Hindlimb muscle (tissue), 1 donor: ENCODE measurements around the gene AFMID. TPM values are rescaled to one million over a fixed set of nuclear protein-coding genes. Genes with fewer than 3 reads are reported as not detected.
"Not testable (repeated sequence)": the region's sequence is repeated elsewhere in the genome, so short reads cannot be mapped to it uniquely, and the experiment has no call there.

Source experiments
- DNase-seq: peaks from one replicate; pipeline ENCODE4 v3.0.0-alpha.2; 2013
- polyA plus RNA-seq: library from polyadenylated mRNA; unstranded; fragments of 120-200 nt; gene quantifications from one replicate; pipeline ENCODE4 v1.2.1, GENCODE V29; 2013; ENCODE audit not compliant: insufficient read length

AFMID gene
- polyA plus RNA-seq, 1 donor, result 40.0 TPM

DNA sequence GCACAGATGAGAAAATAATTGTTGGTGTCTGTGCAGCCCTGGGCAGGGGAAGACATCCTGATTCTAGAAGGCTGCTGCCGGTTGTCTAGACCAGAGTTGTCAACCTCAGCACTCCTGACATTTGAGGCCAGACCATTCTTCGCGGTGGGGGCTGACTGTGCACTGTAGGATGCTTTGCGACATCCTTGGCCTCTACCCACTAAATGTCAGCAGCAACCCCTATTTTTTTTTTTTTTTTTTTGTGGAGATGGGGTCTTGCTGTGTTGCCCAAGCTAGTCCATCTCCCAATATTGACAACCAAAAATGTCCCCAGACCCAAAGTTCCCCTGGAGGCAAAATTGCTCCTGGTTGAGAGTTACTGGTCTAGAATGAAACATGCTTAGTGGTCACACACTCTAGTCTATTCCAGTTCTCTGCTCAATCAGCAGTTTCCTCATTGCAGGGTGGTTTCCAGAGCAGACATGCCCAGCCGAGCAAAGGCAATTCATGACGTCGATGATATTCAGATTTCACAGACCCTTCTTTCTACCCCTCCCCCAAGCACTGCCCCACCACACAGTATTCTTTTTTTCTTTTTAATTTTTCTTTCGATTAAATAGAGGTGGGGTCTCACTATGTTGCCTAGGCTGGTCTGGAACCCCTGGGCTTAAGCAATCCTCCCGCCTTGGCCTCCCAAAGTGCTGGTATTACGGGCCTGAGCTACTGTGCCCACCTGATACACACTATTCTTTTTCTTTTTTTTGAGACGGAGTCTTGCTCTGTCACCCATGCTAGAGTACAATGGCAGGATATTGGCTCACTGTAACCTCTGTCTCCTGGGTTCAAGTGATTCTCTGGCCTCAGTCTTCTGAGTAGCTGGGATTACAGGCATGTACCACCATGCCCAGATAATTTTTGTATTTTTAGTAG, 32.0 kb upstream of the AFMID start:
- DNase-seq, result no peak

DNA sequence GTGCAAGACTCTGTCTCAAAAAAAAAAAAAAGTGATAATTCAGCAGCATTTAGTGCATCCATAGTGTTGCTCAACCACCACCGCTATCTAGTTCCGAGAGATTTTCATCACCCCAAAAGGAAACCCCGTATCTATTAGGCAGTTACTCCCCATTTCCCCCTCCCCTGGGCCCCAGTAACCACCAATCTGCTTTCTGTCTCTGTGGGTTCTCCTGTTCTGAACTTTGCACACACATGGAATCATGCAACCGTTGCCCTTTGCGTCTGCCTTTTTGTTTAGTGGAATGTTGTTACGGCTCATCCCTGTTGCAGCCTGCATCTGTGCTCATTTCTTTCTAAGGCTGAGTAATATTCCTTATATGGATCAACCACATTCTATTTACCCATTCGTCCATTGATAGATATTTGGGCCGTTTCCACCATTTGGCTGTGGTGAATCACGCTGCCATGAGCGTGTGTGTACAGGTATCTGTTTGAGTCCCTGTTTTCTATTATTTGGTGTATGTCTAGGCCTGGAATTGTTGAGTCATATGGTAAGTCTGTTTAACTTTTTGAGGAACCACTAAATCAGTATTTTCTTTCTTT, 27.5 kb upstream of the AFMID start:
- no peak for DNase-seq

DNA sequence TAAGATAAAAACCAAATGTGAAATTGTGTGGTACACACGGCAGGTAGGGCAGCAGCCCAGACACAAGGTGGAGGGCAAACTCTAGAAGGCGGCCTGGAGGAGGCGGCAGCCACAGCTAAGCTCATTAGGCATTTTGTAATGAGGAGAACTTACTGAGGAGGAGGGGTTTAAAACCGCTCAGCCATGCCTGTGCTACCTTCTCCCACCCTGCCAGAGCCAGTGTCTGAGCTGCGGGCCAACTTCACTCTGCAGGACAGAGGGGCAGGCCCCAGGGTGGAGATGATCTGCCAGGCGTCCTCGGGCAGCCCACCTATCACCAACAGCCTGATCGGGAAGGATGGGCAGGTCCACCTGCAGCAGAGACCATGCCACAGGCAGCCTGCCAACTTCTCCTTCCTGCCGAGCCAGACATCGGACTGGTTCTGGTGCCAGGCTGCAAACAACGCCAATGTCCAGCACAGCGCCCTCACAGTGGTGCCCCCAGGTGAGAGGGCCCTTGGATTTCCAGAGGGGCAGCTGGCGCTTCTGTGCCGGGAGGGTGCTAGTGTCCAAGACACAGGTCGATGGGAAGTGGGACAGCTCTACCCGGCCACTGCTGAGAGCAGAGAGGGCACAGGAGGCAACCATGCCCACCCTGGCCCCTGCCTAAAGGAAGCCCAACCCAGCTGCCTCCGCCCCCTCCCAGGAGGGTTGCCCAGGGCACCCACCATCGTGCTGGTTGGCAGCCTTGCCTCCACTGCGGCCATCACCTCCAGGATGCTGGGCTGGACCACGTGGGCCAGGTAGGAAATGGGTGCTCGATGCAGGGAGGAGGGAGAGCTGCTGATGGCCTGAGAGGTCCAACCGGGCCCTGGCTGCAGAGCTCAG, 23.0 kb upstream of the AFMID start:
- no peak for DNase-seq

DNA sequence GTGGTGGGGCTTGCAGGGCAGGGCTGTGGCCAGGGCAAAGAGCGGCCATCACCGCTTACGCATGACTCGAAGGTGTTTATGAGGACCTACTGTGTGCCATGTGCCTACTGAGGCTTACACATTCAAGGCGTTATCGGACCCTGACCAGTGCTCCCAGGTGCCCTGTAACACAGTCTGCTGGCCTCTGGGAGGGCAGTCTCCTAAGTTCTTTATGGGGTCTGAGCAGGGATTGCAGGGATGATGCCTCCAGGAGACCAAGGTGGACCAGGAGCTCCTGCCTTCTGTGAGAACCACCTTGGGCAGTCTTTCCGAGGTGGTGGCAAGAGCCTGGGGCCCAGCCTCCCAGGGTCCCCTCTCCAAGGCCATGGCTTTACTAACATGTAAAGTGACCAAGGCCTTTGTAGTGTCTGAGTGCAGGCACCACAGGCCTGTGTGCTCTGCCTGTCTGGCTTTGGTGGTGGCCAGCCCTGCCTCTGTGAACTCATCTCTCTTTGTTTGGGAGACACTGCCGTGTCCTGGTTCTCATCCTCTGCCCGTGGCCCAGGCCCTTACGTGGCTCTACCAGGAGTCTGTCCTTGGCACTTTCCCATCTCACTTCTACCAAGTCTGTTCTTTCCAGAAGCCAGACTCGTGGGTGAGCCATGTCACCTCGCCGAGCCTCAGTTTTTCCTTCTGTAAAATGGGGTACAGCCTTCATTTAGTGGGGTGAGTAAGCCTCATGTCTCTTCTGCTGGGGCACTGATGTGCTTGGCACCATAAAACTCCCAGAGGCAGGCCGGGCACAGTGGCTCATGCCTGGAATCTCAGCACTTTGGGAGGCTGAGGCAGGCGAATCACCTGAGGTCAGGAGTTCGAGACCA, 22.2 kb upstream of the AFMID start:
- DNase-seq, result no peak

DNA sequence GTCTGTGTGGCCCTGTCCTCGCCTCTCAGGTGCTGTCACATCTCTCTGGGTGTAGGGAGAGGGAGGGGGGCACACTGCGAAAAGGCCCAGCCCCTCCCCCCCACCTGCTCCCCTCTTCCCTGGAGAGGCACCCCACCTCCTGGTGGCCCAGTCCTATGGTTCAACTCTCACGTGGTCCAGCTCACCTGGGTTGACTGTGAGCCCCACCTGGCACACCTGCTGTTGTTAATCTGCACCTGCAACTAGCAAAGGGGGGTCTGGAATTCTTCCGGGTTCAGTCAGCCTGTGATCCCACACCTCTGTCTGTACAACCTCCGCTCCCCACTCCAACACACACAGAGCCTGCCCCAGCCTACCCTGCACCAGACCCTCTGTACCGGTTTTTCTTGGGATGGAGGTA, 20.7 kb upstream of the AFMID start:
- DNase-seq, result no peak

DNA sequence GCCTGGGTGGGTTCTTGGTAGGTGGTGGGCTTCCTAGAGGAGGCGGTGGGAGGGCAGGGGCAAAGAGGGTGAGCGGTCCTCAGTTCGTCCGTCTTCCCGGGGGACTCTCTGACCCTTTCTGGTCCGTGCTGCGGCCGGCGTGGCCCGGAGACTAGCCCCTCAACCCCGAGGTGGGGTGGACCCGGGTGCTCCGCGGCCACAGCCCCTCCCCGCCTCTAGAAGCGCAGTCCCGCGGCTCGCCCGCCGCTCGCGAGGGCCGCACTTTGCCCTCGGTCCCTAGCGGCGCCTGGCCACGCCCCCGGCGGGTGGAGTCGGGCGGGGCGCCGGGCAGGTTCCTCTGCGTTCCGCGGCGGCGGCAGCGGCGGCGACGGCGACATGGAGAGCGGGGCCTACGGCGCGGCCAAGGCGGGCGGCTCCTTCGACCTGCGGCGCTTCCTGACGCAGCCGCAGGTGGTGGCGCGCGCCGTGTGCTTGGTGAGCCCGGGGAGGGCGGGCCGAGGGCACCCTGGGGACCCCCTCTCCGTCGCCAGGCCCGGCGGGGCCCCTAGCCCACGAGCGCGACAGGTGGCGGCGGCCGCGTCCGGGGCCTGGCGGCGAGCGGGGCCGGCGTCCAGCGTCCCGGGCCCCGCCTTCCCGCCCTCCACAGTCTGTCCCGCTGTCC, 18.8 kb upstream of the AFMID start, which contains the start of gene SYNGR2:
Gene SYNGR2 (plus strand): TSS at position 340 of the 661 bp plus-strand sequence. CDS start 36 bp downstream, at position 376.
- peak; percentile 65 for DNase-seq

DNA sequence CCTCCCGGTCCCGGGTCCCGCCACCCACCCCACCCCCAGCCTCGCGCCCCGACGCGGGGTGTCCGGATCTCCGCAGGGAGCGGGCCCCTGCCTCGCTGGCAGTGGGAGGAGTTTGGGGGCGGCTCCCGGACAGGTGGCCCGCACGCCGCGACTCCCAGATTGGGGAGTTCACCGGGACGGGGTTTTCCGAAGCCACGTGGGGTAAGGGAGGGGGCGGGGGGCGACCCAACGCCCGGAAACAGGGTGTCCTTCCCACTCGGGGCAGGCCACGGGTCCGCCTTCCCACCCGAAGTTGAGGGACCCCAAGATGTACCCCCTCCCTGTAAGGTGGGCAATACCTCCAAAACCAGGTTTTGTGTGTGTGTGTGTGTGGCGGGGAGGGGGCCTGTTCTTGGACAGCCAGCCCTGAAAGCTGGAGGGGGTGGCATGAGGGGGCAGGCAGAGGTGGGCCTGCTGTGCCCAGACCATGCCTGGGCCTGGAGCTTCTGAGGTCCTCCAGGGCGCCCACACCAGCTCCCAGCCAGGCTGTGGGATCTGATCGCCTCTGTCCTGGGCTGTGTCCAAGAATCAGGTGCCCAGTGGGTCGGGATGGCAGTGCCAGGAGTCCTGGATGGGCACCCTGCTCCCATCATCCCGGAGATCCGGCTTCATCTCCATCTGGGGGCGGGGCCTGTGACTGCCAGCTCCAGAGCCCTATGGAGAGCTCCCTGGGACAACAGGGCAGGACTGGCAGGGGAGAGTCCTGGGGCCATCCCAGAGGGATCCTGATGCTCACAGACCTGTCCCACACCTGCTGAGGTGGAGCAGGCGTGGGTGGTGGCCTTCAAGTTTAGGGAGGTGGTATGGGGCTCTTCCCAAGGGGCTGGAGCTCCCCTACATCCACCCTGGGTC, 18.0 kb upstream of the AFMID start:
- no peak for DNase-seq

DNA sequence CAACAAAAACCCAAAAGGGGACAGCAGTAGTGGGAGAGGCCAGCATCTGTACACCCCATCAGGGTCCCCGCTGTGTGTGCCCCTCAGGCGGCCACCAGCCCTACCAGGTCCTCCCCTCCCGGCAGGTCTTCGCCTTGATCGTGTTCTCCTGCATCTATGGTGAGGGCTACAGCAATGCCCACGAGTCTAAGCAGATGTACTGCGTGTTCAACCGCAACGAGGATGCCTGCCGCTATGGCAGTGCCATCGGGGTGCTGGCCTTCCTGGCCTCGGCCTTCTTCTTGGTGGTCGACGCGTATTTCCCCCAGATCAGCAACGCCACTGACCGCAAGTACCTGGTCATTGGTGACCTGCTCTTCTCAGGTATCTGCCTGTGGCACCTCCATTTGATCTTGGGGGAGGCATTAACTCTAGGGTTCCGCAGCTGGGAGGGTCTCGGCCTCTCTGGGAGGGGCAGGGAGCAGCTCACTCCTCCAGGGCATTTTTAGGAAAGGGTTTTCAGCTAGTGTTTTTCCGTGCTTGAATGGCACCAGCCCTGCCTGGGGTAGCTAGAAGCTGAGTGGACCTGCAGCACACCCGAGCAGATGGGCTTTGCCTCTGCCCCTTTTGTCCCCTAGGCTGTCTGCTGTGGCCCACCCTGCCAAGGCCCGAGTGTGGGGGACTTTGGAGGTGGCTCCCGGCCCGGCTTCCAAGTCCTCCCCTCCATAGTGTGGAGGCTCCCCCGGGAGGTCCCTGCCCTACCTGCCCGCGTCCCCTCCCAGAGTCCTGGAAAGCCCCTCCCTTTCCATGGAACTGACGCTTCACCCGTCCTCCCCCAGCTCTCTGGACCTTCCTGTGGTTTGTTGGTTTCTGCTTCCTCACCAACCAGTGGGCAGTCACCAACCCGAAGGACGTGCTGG, 16.2 kb upstream of the AFMID start:
- no peak for DNase-seq

DNA sequence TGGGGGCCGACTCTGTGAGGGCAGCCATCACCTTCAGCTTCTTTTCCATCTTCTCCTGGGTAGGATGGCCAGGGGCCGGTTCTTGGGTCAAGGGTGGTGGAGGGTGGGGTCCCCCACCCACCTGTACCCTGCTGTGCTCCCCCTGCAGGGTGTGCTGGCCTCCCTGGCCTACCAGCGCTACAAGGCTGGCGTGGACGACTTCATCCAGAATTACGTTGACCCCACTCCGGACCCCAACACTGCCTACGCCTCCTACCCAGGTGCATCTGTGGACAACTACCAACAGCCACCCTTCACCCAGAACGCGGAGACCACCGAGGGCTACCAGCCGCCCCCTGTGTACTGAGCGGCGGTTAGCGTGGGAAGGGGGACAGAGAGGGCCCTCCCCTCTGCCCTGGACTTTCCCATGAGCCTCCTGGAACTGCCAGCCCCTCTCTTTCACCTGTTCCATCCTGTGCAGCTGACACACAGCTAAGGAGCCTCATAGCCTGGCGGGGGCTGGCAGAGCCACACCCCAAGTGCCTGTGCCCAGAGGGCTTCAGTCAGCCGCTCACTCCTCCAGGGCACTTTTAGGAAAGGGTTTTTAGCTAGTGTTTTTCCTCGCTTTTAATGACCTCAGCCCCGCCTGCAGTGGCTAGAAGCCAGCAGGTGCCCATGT, 15.4 kb upstream of the AFMID start:
- DNase-seq, result not testable (repeated sequence)

DNA sequence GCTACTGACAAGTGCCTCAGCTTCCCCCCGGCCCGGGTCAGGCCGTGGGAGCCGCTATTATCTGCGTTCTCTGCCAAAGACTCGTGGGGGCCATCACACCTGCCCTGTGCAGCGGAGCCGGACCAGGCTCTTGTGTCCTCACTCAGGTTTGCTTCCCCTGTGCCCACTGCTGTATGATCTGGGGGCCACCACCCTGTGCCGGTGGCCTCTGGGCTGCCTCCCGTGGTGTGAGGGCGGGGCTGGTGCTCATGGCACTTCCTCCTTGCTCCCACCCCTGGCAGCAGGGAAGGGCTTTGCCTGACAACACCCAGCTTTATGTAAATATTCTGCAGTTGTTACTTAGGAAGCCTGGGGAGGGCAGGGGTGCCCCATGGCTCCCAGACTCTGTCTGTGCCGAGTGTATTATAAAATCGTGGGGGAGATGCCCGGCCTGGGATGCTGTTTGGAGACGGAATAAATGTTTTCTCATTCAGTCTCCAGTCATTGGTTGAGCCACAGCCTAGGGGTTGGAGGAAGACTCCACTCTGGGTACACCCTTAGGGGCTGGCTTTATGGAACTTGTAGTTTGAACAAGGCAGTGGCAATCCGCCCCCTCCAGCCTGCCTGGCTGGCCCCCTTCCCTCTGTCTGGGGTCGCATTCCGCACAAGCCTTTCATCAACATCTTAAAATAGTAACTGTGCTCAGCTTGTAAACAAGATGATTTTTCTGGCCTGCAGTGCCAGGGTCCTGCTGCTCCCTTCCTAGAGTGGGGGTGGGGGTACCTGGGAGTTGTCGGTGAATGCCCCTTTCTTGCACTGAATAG, 14.7 kb upstream of the AFMID start:
- no peak for DNase-seq

DNA sequence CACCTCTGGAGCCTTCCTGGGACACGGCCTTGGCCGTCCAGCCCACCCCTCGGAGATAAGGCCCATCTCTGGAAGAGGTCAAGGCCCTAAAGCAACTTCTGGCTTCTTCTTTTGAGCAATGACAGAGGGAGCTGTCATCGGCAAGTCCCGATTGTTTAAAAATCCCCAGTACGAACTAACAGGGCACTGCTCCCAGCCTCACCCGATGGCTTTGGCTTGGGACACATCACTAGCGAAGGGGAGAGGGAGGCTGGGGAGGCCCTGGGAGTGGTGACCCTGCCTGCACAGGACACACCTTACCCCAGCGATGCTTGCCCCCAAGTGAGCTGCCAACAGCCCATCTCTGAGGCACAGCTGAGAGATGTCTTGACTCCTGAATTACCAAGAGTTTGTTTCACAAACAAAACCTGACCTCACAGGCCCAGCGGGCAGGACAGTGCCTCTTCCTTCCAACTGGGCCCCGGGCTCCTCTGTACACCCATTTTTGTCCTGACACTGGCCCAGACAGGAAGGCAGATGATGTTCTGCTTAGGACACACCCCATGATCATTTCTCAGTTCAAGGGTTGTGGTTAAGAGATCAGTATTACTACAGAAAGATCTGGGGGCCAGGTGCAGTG, 14.0 kb upstream of the AFMID start:
- no peak for DNase-seq

DNA sequence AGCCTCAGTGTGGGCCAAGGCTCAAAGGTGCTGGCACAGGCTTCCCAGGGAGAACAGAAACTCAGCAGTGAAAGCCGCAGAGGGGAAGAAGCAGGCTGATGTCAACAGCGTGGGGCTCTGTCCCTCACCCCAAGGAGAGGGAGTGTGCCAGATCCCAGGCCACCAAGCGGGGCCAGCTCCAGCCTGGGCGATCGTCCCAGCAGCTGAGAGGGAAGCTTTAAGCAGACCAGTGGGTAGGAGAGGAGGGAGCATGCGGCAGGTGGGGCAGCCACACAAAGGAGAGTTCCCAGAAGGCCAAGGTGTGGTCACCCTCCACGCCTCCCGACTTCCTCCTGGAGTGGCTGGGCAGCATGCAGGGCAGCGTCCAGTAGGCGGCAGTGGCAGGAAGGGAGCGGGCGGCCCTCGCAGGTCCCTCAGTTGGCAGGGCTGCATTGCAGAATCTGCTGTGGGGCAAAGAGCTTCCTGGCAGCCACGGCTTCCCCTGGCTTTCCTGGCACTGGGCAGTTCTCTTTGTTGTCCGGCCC, 12.8 kb upstream of the AFMID start:
- no peak for DNase-seq

DNA sequence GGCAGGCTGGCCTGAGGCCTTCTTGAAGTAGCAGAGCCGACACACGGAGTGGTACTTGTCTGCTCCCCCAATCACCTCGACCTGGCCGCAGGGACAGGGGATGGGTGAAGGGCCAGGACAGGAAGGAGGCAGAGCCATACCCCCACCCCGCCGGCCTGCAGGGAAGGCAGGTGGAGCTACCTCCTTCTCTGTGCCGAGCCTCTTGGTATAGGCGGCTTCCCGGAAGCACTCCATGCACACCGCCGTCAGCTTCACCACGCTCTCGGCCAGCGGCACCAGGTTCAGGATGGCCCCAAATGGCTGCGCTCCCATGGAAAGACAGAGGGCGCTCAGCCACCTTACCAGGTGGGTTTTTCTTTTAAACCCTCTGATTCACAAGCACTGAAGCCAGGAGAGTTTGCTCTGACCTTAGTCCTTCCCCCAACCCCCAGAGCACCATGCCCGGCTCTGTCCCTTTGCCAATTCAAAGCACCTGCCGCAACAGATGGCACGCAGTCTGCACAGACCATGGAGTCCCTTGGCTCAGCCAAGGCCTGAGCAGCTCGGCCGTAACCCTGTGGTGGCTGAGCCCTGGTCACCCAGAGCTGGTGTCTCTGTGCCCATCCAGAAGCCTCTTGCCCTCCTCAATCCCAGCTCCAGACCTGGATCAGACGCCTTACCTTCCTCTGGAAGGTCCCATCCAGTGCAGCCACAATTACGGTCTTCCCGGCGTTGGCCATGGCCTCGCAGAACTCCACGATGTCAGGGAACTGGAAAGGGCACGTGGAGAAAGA, 12.1 kb upstream of the AFMID start:
- DNase-seq, result no peak

DNA sequence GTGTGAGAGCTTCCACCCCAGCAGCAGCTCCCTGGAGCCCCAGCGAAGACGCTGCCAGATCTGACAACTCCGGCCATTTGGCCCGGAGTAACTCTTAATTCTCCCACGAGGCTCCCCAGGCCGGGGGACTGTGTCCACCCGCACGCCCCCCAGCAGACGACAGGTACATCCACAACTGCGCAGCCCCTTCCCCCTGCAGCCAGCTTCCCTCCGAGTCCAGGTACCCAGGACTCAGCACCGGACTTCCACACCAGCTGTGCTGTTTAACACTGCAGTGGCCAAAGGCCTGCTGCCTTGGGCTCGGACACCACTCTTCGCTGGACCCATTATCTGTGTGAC, 11.6 kb upstream of the AFMID start:
- no peak for DNase-seq

DNA sequence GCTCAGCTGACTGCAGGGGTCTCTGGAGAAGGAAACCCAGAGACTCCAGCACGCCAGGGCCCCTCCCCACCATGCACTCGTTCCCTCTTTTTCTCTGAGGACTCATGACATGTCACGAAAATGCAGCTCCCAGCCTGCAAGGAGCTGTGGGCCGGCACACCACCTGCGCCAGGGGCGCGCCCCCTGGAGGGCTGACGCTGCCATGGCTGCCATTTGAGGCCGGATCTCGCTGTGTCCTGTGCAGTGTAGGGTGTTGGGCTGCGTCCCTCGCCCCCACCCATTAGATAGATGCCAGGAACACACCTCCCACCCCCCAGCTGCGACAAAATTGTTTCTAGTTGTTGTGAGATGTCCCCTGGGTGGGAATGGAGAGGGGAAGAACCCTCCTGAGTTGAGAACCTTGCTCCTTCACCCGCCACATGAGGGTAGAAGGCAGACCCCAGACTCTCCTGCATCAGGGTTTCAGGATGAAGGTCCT, 10.6 kb upstream of the AFMID start:
- peak; percentile 58 for DNase-seq

DNA sequence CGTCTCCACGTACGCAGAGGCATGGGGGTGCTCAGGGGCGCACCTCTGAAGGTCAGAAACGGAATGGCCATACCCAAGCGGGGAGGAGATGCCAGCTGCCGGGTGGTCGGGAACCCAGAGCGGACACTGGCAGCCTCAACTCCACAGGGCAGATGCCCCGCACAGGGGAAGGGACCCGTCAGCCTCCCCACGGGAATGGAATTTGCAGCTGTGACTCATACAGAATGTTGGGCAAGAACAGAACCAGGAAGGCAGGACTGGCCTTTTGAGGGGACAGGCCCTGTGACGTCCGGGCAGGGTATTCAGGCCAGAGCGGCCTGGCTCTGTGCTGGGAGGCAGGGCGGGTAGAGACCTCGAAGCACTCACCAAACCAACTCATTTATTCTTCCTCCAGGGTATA, 7.8 kb upstream of the AFMID start:
- no peak for DNase-seq
